ENCODE results near the gene LGALSL.
A peak's percentile ranks its signal among the peaks of the same experiment; 100 is the strongest.

Gene LGALSL

GRCh38 chr2:64488050-64488974 is 34.4 kb downstream of the LGALSL start:
- peak; percentile 85 for TF ChIP-seq CTCF (conservative IDR thresholded peaks at IDR 0.05)
- no peak for TF ChIP-seq ZFX (IDR thresholded peaks at IDR 0.05)
- H3K27ac ChIP-seq = no peak overlapping the region

GRCh38 chr2:64489081-64489751 is 35.3 kb downstream of the LGALSL start:
- H3K27ac ChIP-seq = no peak overlapping the region
- TF ChIP-seq CTCF (conservative IDR thresholded peaks at IDR 0.05) (no peak), ZFX (IDR thresholded peaks at IDR 0.05) (no peak)

- H3K27ac ChIP-seq = no peak overlapping the region
- no peak for TF ChIP-seq CTCF (conservative IDR thresholded peaks at IDR 0.05)
Observed at GRCh38 chr2:64491426-64491825, 37.5 kb downstream of the LGALSL start.

GRCh38 chr2:64492272-64492671 is 38.3 kb downstream of the LGALSL start:
- no peak for TF ChIP-seq ZFX (IDR thresholded peaks at IDR 0.05)
- no peak for TF ChIP-seq CTCF (conservative IDR thresholded peaks at IDR 0.05)
- no peak overlapping the region for H3K27ac ChIP-seq

GRCh38 chr2:64492821-64493220 is 38.9 kb downstream of the LGALSL start:
- no peak overlapping the region for H3K27ac ChIP-seq
- TF ChIP-seq ZFX (IDR thresholded peaks at IDR 0.05) (no peak), CTCF (conservative IDR thresholded peaks at IDR 0.05) (no peak)

- TF ChIP-seq CTCF (conservative IDR thresholded peaks at IDR 0.05) = no peak
- TF ChIP-seq ZFX (IDR thresholded peaks at IDR 0.05) = no peak
- no peak overlapping the region for H3K27ac ChIP-seq
Observed at GRCh38 chr2:64493788-64494187, 39.8 kb downstream of the LGALSL start.

- TF ChIP-seq CTCF (conservative IDR thresholded peaks at IDR 0.05) (no peak), ZFX (IDR thresholded peaks at IDR 0.05) (no peak)
- no peak overlapping the region for H3K27ac ChIP-seq
Observed at GRCh38 chr2:64498438-64498837, 44.5 kb downstream of the LGALSL start.

Measured in C4-2B (cell line).